ENCODE results near the gene PPP4R2.

PPP4R2 gene

GRCh38 chr3:72961752-72962151 is 34.9 kb upstream of the PPP4R2 start:
- H3K9ac ChIP-seq (ENCODE audit: low read length), result no peak overlapping the region
- no peak overlapping the region for H3K4me3 ChIP-seq (ENCODE audit: low read length)
- H3K27me3 ChIP-seq (ENCODE audit: control insufficient read depth, insufficient read depth, low read length), result no peaks in the 10 kb centered on the region
- H3K27ac ChIP-seq (ENCODE audit: low read length), result no peak overlapping the region
- H3K36me3 ChIP-seq (ENCODE audit: control insufficient read depth, low read depth, low read length), result no peaks in the 10 kb centered on the region
- H3K4me1 ChIP-seq (ENCODE audit: control insufficient read depth, low read depth, low read length), result peaks cover 9% of the 10 kb centered on the region
- H3K9me3 ChIP-seq (ENCODE audit: control insufficient read depth, low read depth, low read length), result no peaks in the 10 kb centered on the region

- no peaks in the 10 kb centered on the region for H3K36me3 ChIP-seq (ENCODE audit: control insufficient read depth, low read depth, low read length)
- no peak overlapping the region for H3K4me3 ChIP-seq (ENCODE audit: low read length)
- H3K27ac ChIP-seq (ENCODE audit: low read length), result no peak overlapping the region
- no peaks in the 10 kb centered on the region for H3K27me3 ChIP-seq (ENCODE audit: control insufficient read depth, insufficient read depth, low read length)
- no peaks in the 10 kb centered on the region for H3K9me3 ChIP-seq (ENCODE audit: control insufficient read depth, low read depth, low read length)
- H3K9ac ChIP-seq (ENCODE audit: low read length), result no peak overlapping the region
- peaks cover 4% of the 10 kb centered on the region for H3K4me1 ChIP-seq (ENCODE audit: control insufficient read depth, low read depth, low read length)
These were observed 34.3 kb upstream of the PPP4R2 start for GRCh38 chr3:72962317-72962716.

GRCh38 chr3:72964633-72965032 is 32.0 kb upstream of the PPP4R2 start:
- no peaks in the 10 kb centered on the region for H3K36me3 ChIP-seq (ENCODE audit: control insufficient read depth, low read depth, low read length)
- no peak overlapping the region for H3K27ac ChIP-seq (ENCODE audit: low read length)
- no peak overlapping the region for H3K4me3 ChIP-seq (ENCODE audit: low read length)
- no peaks in the 10 kb centered on the region for H3K4me1 ChIP-seq (ENCODE audit: control insufficient read depth, low read depth, low read length)
- H3K27me3 ChIP-seq (ENCODE audit: control insufficient read depth, insufficient read depth, low read length), result no peaks in the 10 kb centered on the region
- H3K9ac ChIP-seq (ENCODE audit: low read length), result no peak overlapping the region
- H3K9me3 ChIP-seq (ENCODE audit: control insufficient read depth, low read depth, low read length), result no peaks in the 10 kb centered on the region

- Histone ChIP-seq H3K4me1 (ENCODE audit: control insufficient read depth, low read depth, low read length) (peaks cover 8% of the 10 kb centered on the region), H3K9ac (ENCODE audit: low read length) (no peak overlapping the region), H3K9me3 (ENCODE audit: control insufficient read depth, low read depth, low read length) (no peaks in the 10 kb centered on the region), H3K27me3 (ENCODE audit: control insufficient read depth, insufficient read depth, low read length) (no peaks in the 10 kb centered on the region), H3K27ac (ENCODE audit: low read length) (no peak overlapping the region), H3K4me3 (ENCODE audit: low read length) (no peak overlapping the region), H3K36me3 (ENCODE audit: control insufficient read depth, low read depth, low read length) (no peaks in the 10 kb centered on the region)
These were observed 28.3 kb upstream of the PPP4R2 start for GRCh38 chr3:72968266-72968664.

- Histone ChIP-seq H3K4me3 (ENCODE audit: low read length) (no peak overlapping the region), H3K4me1 (ENCODE audit: control insufficient read depth, low read depth, low read length) (peaks cover 8% of the 10 kb centered on the region), H3K9ac (ENCODE audit: low read length) (no peak overlapping the region), H3K9me3 (ENCODE audit: control insufficient read depth, low read depth, low read length) (no peaks in the 10 kb centered on the region), H3K27me3 (ENCODE audit: control insufficient read depth, insufficient read depth, low read length) (no peaks in the 10 kb centered on the region), H3K27ac (ENCODE audit: low read length) (no peak overlapping the region), H3K36me3 (ENCODE audit: control insufficient read depth, low read depth, low read length) (no peaks in the 10 kb centered on the region)
These were observed 26.8 kb upstream of the PPP4R2 start for GRCh38 chr3:72969766-72970165.

- peaks cover 8% of the 10 kb centered on the region for H3K4me1 ChIP-seq (ENCODE audit: control insufficient read depth, low read depth, low read length)
- H3K9ac ChIP-seq (ENCODE audit: low read length), result no peak overlapping the region
These were observed 25.7 kb upstream of the PPP4R2 start for GRCh38 chr3:72970942-72971341.

GRCh38 chr3:72972706-72973030 is 23.9 kb upstream of the PPP4R2 start:
- peaks cover 8% of the 10 kb centered on the region for H3K4me1 ChIP-seq (ENCODE audit: control insufficient read depth, low read depth, low read length)
- no peak overlapping the region for H3K4me3 ChIP-seq (ENCODE audit: low read length)
- H3K9me3 ChIP-seq (ENCODE audit: control insufficient read depth, low read depth, low read length), result no peaks in the 10 kb centered on the region
- no peak overlapping the region for H3K9ac ChIP-seq (ENCODE audit: low read length)
- H3K36me3 ChIP-seq (ENCODE audit: control insufficient read depth, low read depth, low read length), result no peaks in the 10 kb centered on the region
- H3K27ac ChIP-seq (ENCODE audit: low read length), result no peak overlapping the region
- H3K27me3 ChIP-seq (ENCODE audit: control insufficient read depth, insufficient read depth, low read length), result no peaks in the 10 kb centered on the region

More at GRCh38 chr3:72970942-72971341, 25.7 kb upstream of the PPP4R2 start:
- Histone ChIP-seq H3K9me3 (ENCODE audit: control insufficient read depth, low read depth, low read length) (no peaks in the 10 kb centered on the region), H3K27me3 (ENCODE audit: control insufficient read depth, insufficient read depth, low read length) (no peaks in the 10 kb centered on the region), H3K36me3 (ENCODE audit: control insufficient read depth, low read depth, low read length) (no peaks in the 10 kb centered on the region), H3K27ac (ENCODE audit: low read length) (no peak overlapping the region), H3K4me3 (ENCODE audit: low read length) (no peak overlapping the region)

GRCh38 chr3:72973031-72973723 is 23.4 kb upstream of the PPP4R2 start:
- Histone ChIP-seq H3K36me3 (ENCODE audit: control insufficient read depth, low read depth, low read length) (no peaks in the 10 kb centered on the region), H3K9ac (ENCODE audit: low read length) (no peak overlapping the region), H3K4me1 (ENCODE audit: control insufficient read depth, low read depth, low read length) (peaks cover 8% of the 10 kb centered on the region), H3K4me3 (ENCODE audit: low read length) (no peak overlapping the region), H3K27me3 (ENCODE audit: control insufficient read depth, insufficient read depth, low read length) (no peaks in the 10 kb centered on the region), H3K9me3 (ENCODE audit: control insufficient read depth, low read depth, low read length) (no peaks in the 10 kb centered on the region), H3K27ac (ENCODE audit: low read length) (no peak overlapping the region)

- Histone ChIP-seq H3K27me3 (ENCODE audit: control insufficient read depth, insufficient read depth, low read length) (no peaks in the 10 kb centered on the region), H3K9me3 (ENCODE audit: control insufficient read depth, low read depth, low read length) (no peaks in the 10 kb centered on the region), H3K27ac (ENCODE audit: low read length) (no peak overlapping the region), H3K4me1 (ENCODE audit: control insufficient read depth, low read depth, low read length) (peaks cover 8% of the 10 kb centered on the region), H3K4me3 (ENCODE audit: low read length) (no peak overlapping the region), H3K36me3 (ENCODE audit: control insufficient read depth, low read depth, low read length) (no peaks in the 10 kb centered on the region), H3K9ac (ENCODE audit: low read length) (no peak overlapping the region)
These were observed 22.8 kb upstream of the PPP4R2 start for GRCh38 chr3:72973786-72974185.

- no peaks in the 10 kb centered on the region for H3K9me3 ChIP-seq (ENCODE audit: control insufficient read depth, low read depth, low read length)
- H3K4me1 ChIP-seq (ENCODE audit: control insufficient read depth, low read depth, low read length), result peaks cover 8% of the 10 kb centered on the region
- H3K9ac ChIP-seq (ENCODE audit: low read length), result no peak overlapping the region
- H3K4me3 ChIP-seq (ENCODE audit: low read length), result no peak overlapping the region
- no peaks in the 10 kb centered on the region for H3K27me3 ChIP-seq (ENCODE audit: control insufficient read depth, insufficient read depth, low read length)
- H3K36me3 ChIP-seq (ENCODE audit: control insufficient read depth, low read depth, low read length), result no peaks in the 10 kb centered on the region
- no peak overlapping the region for H3K27ac ChIP-seq (ENCODE audit: low read length)
These were observed 21.7 kb upstream of the PPP4R2 start for GRCh38 chr3:72974956-72975355.

- Histone ChIP-seq H3K9me3 (ENCODE audit: control insufficient read depth, low read depth, low read length) (no peaks in the 10 kb centered on the region), H3K9ac (ENCODE audit: low read length) (no peak overlapping the region), H3K27me3 (ENCODE audit: control insufficient read depth, insufficient read depth, low read length) (no peaks in the 10 kb centered on the region), H3K4me1 (ENCODE audit: control insufficient read depth, low read depth, low read length) (peaks cover 6% of the 10 kb centered on the region), H3K27ac (ENCODE audit: low read length) (no peak overlapping the region), H3K36me3 (ENCODE audit: control insufficient read depth, low read depth, low read length) (no peaks in the 10 kb centered on the region), H3K4me3 (ENCODE audit: low read length) (no peak overlapping the region)
These were observed 20.3 kb upstream of the PPP4R2 start for GRCh38 chr3:72976281-72976741.

GRCh38 chr3:72977060-72977808 is 19.4 kb upstream of the PPP4R2 start:
- H3K9ac ChIP-seq (ENCODE audit: low read length), result no peak overlapping the region
- H3K27ac ChIP-seq (ENCODE audit: low read length), result no peak overlapping the region
- no peaks in the 10 kb centered on the region for H3K9me3 ChIP-seq (ENCODE audit: control insufficient read depth, low read depth, low read length)
- H3K4me1 ChIP-seq (ENCODE audit: control insufficient read depth, low read depth, low read length), result peaks cover 6% of the 10 kb centered on the region
- no peak overlapping the region for H3K4me3 ChIP-seq (ENCODE audit: low read length)
- no peaks in the 10 kb centered on the region for H3K36me3 ChIP-seq (ENCODE audit: control insufficient read depth, low read depth, low read length)
- no peaks in the 10 kb centered on the region for H3K27me3 ChIP-seq (ENCODE audit: control insufficient read depth, insufficient read depth, low read length)
